H1 (cell line): Measurements from ENCODE around the gene ADM5. TPM values are rescaled to one million over a fixed set of nuclear protein-coding genes. Genes with fewer than 3 reads are reported as not detected.

Source experiments
- CTCF ChIA-PET: fragments of 300-600 bp; sonication (Branson Sonifier 250); formaldehyde crosslinking; loops from one replicate; lab custom pipeline; 2021; ENCODE audit not compliant: partially characterized antibody; lab: Charles Lee
- POLR2A ChIA-PET: fragments of 300-600 bp; sonication (Branson Sonifier 250); formaldehyde crosslinking; loops from one replicate; lab custom pipeline; 2021; ENCODE audit warnings: inconsistent platforms; ENCODE audit not compliant: partially characterized antibody; lab: Charles Lee
- DNase-seq, 2 experiments: peaks; one replicate each; pipeline versions ENCODE4 v3.0.0 to v3.0.0-alpha.2; 2010 to 2022; ENCODE audit warnings: low spot score in 2 of 2, low read depth in 1 of 2, mixed read lengths in 1 of 2
- FAIRE-seq: peaks from 2 replicates; lab custom pipeline; 2011; peaks lifted over from hg19 to GRCh38; lab: Jason Lieb, UNC
- H2AFZ ChIP-seq: 2 replicates; pipeline ENCODE4 v1.8.1; 2012; ENCODE audit warnings: low read length, inconsistent platforms
- H2AK5ac ChIP-seq: 2 replicates; pipeline ENCODE4 v1.6.1; 2013; ENCODE audit warnings: low read depth, low read length
- H2BK120ac ChIP-seq: replicated peaks from 2 replicates; pipeline ENCODE3; 2013; ENCODE audit warnings: low read depth, low read length, inconsistent platforms
- H2BK12ac ChIP-seq: 2 replicates; pipeline ENCODE4 v1.6.1; 2013; ENCODE audit warnings: low read depth, low read length
- H2BK15ac ChIP-seq: 2 replicates; pipeline ENCODE4 v1.6.1; 2013; ENCODE audit warnings: low read length
- H2BK20ac ChIP-seq: 2 replicates; pipeline ENCODE4 v1.6.1; 2013; ENCODE audit warnings: low read length
- H2BK5ac ChIP-seq: 2 replicates; pipeline ENCODE4 v1.6.1; 2013; ENCODE audit warnings: low read depth, low read length
- H3K14ac ChIP-seq: 2 replicates; pipeline ENCODE4 v1.6.1; 2013; ENCODE audit warnings: inconsistent platforms; ENCODE audit not compliant: insufficient read length
- H3K18ac ChIP-seq: 2 replicates; pipeline ENCODE4 v1.6.1; 2013; ENCODE audit warnings: low read length; ENCODE audit errors: extremely low read depth
- H3K23ac ChIP-seq: 2 replicates; pipeline ENCODE4 v1.6.1; 2013; ENCODE audit warnings: inconsistent platforms; ENCODE audit not compliant: insufficient read length
- H3K23me2 ChIP-seq: 2 replicates; pipeline ENCODE4 v1.6.1; 2013; ENCODE audit warnings: low read depth, low read length
- H3K27ac ChIP-seq: 2 replicates; pipeline ENCODE4 v1.6.1; 2011; ENCODE audit warnings: low read depth, low read length, inconsistent platforms
- H3K27me3 ChIP-seq, 4 experiments: replicated peaks in 1 of 4; 1 replicate in 1 of 4; 2 replicates in 3 of 4; pipeline versions ENCODE4 v1.6.1 to v1.8.1; 2011 to 2013; ENCODE audit warnings: low read length in 3 of 4, mild to moderate bottlenecking in 3 of 4, inconsistent platforms in 2 of 4, mixed read lengths in 2 of 4, moderate library complexity in 1 of 4; ENCODE audit not compliant: control insufficient read depth in 3 of 4, insufficient read depth in 3 of 4; ENCODE audit errors: extremely low read depth in 1 of 4
- H3K36me3 ChIP-seq, 4 experiments: 2 replicates each; pipeline versions ENCODE4 v1.6.1 to v1.8.1; 2011 to 2013; ENCODE audit warnings: mild to moderate bottlenecking in 4 of 4, low read length in 3 of 4, moderate library complexity in 2 of 4, control low read depth in 1 of 4, inconsistent platforms in 1 of 4; ENCODE audit not compliant: insufficient read depth in 4 of 4, control insufficient read depth in 2 of 4
- H3K4ac ChIP-seq: replicated peaks from 2 replicates; pipeline ENCODE3; 2013; ENCODE audit warnings: low read length, low read depth, mixed read lengths, inconsistent platforms; ENCODE audit not compliant: insufficient read length
- H3K4me1 ChIP-seq, 4 experiments: replicated peaks in 1 of 4; 1 replicate in 1 of 4; 2 replicates in 3 of 4; pipeline versions ENCODE4 v1.6.1 to v1.8.1; 2011 to 2013; ENCODE audit warnings: low read length in 3 of 4, inconsistent platforms in 2 of 4, mixed read lengths in 1 of 4; ENCODE audit not compliant: insufficient read depth in 4 of 4, control insufficient read depth in 3 of 4
- H3K4me2 ChIP-seq, 2 experiments: 2 replicates each; pipeline versions ENCODE4 v1.6.1 to v1.8.1; 2011 to 2013; ENCODE audit warnings: low read depth in 2 of 2, low read length in 2 of 2, control low read depth in 1 of 2, inconsistent platforms in 1 of 2, mild to moderate bottlenecking in 1 of 2; ENCODE audit not compliant: insufficient read depth in 1 of 2
- H3K4me3 ChIP-seq, 4 experiments: fragments of 200-600, 300-600 bp in 1 of 4; sonication (generic), shearing (Covaris generic), sonication (Bioruptor Twin) in 1 of 4; 2 replicates each; pipeline versions ENCODE4 v1.5.1 to v1.8.1; 2011 to 2016; ENCODE audit warnings: low read length in 4 of 4, low read depth in 3 of 4, control low read depth in 2 of 4, inconsistent platforms in 2 of 4, mild to moderate bottlenecking in 2 of 4, mixed read lengths in 1 of 4, moderate library complexity in 1 of 4; ENCODE audit not compliant: insufficient read depth in 2 of 4; ENCODE audit errors: extremely low read depth in 1 of 4
- H3K56ac ChIP-seq: replicated peaks from 2 replicates; pipeline ENCODE3; 2013; ENCODE audit warnings: low read depth, mild to moderate bottlenecking, mixed read lengths, low read length, inconsistent platforms; ENCODE audit not compliant: insufficient read length
- H3K79me1 ChIP-seq: 2 replicates; pipeline ENCODE4 v1.6.1; 2013; ENCODE audit warnings: low read depth, low read length, control low read depth
- H3K79me2 ChIP-seq, 2 experiments: 2 replicates each; pipeline versions ENCODE4 v1.6.1 to v1.8.1; 2012 to 2013; ENCODE audit warnings: low read length in 2 of 2, mild to moderate bottlenecking in 2 of 2, inconsistent platforms in 1 of 2; ENCODE audit not compliant: insufficient read depth in 2 of 2, control insufficient read depth in 1 of 2
- H3K9ac ChIP-seq, 4 experiments: replicated peaks in 1 of 4; 1 replicate in 1 of 4; 2 replicates in 3 of 4; pipeline versions ENCODE4 v1.6.1 to v1.8.1; 2011 to 2013; ENCODE audit warnings: low read depth in 3 of 4, low read length in 3 of 4, control low read depth in 2 of 4, mild to moderate bottlenecking in 2 of 4, moderate library complexity in 2 of 4, inconsistent platforms in 1 of 4; ENCODE audit errors: extremely low read depth in 1 of 4
- H3K9me3 ChIP-seq, 2 experiments: 2 replicates each; pipeline versions ENCODE4 v1.6.1 to v1.8.1; 2012 to 2013; ENCODE audit warnings: mild to moderate bottlenecking in 2 of 2, moderate library complexity in 2 of 2, control low read depth in 1 of 2, inconsistent platforms in 1 of 2, low read depth in 1 of 2, low read length in 1 of 2, mixed read lengths in 1 of 2; ENCODE audit not compliant: insufficient read depth in 2 of 2
- H4K20me1 ChIP-seq, 2 experiments: replicated peaks in 1 of 2; 2 replicates each; pipeline versions ENCODE3 to v1.8.1; 2011 to 2013; ENCODE audit warnings: inconsistent platforms in 2 of 2, low read length in 2 of 2, mild to moderate bottlenecking in 1 of 2; ENCODE audit not compliant: insufficient read depth in 2 of 2, control insufficient read depth in 1 of 2
- H4K5ac ChIP-seq: 2 replicates; pipeline ENCODE4 v1.6.1; 2013; ENCODE audit warnings: low read length, low read depth, mixed read lengths, inconsistent platforms; ENCODE audit not compliant: insufficient read length
- H4K8ac ChIP-seq: 2 replicates; pipeline ENCODE4 v1.8.0; 2013; ENCODE audit warnings: mild to moderate bottlenecking, moderate library complexity, low read length, inconsistent platforms; ENCODE audit not compliant: insufficient read depth; ENCODE audit errors: extremely low read depth
- H4K91ac ChIP-seq: replicated peaks from 2 replicates; pipeline ENCODE3; 2013; ENCODE audit warnings: low read length, mixed read lengths, inconsistent platforms; ENCODE audit not compliant: insufficient read length
- CBX8 ChIP-seq: fragments of 300-800, 300-1000 bp; sonication (generic); IDR thresholded peaks from 2 replicates; pipeline ENCODE4 v1.7.1; 2016; ENCODE audit warnings: low read depth, low read length, borderline replicate concordance
- GTF2F1 ChIP-seq: IDR thresholded peaks from 2 replicates; pipeline ENCODE4 v1.6.1; 2012; ENCODE audit warnings: low read depth, low read length, improper control_type of control experiment, borderline replicate concordance
- HDAC2 ChIP-seq, 2 experiments: fragments of 300-600 bp in 1 of 2; sonication (generic) in 1 of 2; IDR thresholded peaks; 2 replicates each; pipeline ENCODE4 v1.6.1; 2011 to 2012; ENCODE audit warnings: low read depth in 2 of 2, low read length in 2 of 2, mild to moderate bottlenecking in 2 of 2, moderate library complexity in 2 of 2, borderline replicate concordance in 1 of 2, inconsistent platforms in 1 of 2
- JUND ChIP-seq: IDR thresholded peaks from 2 replicates; pipeline ENCODE4 v1.6.1; 2011; ENCODE audit warnings: mild to moderate bottlenecking, improper control_type of control experiment, low read length
- NRF1 ChIP-seq: IDR thresholded peaks from 2 replicates; pipeline ENCODE4 v1.6.1; 2011; ENCODE audit warnings: mild to moderate bottlenecking, low read depth, low read length, improper control_type of control experiment
- PHF8 ChIP-seq: fragments of 200-600 bp; sonication (generic); conservative IDR thresholded peaks from 2 replicates; pipeline ENCODE4 v1.7.1; 2012; ENCODE audit warnings: low read depth, mild to moderate bottlenecking, inconsistent platforms, low read length, moderate library complexity
- ZNF274 ChIP-seq: IDR thresholded peaks from 2 replicates; pipeline ENCODE4 v1.7.0; 2012; ENCODE audit warnings: low read length, borderline replicate concordance; ENCODE audit errors: extremely low read depth
- whole genome bisulfite sequencing, 2 experiments: shearing (Covaris generic) in 1 of 2; methylation state at CpG; one replicate each; pipeline versions ENCODE4 v1.1.6 to v1.1.7; 2013 to 2015; ENCODE audit warnings: low lambda C conversion rate in 2 of 2, mixed read lengths in 2 of 2, inconsistent platforms in 1 of 2, low coverage in 1 of 2, missing lambda C conversion rate in 1 of 2; ENCODE audit not compliant: insufficient replicate concordance in 2 of 2, insufficient coverage in 1 of 2, insufficient read length in 1 of 2; ENCODE audit errors: extremely low coverage in 1 of 2, missing lambda C conversion rate in 1 of 2; 5-methylcytosine and 5-hydroxymethylcytosine counted together
- polyA plus RNA-seq, 7 experiments: library from polyadenylated mRNA; depleted of rRNA in 3 of 7; stranded (reverse) in 5 of 7; unstranded in 2 of 7; fragments of >200 nt in 5 of 7; fragments of 200-250 nt in 2 of 7; gene quantifications; 1 replicate in 5 of 7; 2 replicates in 1 of 7; 4 replicates in 1 of 7; pipeline versions ENCODE4 v1.2.1 to v1.2.3, GENCODE V29; 2011 to 2013; ENCODE audit warnings: missing spikeins in 2 of 7, mixed read lengths in 2 of 7
- total RNA-seq: library from RNA; stranded (reverse); fragmentation: NEBNext Ultra II Directional; extraction: Animal tissue kit (Norgen Biotek cat#: 25700); gene quantifications from 2 replicates; pipeline ENCODE4 v1.2.1, GENCODE V29; 2021

ADM5 gene
- total and polyA plus RNA-seq, 2 of the 8 experiments (the other 6 are each of a cell fraction or from before 2014, with no cell fraction given), result 2.5 to 2.6 TPM

DNA sequence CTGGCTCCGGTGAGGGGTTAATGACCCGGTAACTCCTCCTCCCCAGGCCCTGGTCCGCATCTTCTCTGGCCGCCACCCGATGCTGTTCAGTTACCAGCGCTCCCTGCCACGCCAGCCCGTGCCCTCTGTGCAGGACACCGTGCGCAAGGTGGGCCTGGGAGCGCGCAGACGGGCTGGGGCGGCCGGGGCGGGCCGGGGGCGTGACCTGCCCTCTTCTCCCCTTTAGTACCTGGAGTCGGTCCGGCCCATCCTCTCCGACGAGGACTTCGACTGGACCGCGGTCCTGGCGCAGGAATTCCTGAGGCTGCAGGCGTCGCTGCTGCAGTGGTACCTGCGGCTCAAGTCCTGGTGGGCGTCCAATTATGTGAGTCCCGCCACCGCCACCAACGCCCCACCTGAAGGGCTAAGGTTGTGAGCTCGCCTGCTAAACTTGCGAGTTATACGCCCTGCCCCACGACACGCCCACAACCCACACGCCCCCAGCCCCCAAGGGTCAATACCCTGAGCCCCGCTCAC is 11.9 kb downstream of the ADM5 start:
- no peak overlapping the region for H3K23ac ChIP-seq
- H2AK5ac ChIP-seq, result no peak overlapping the region
- no peak overlapping the region for H3K14ac ChIP-seq
- no peaks in the 10 kb centered on the region; a peak in 1 of 4 replicates for H3K79me2 ChIP-seq
- no peak overlapping the region for H3K18ac ChIP-seq
- H3K56ac ChIP-seq, result no peak overlapping the region
- H3K23me2 ChIP-seq, result no peaks in the 10 kb centered on the region
- H2BK12ac ChIP-seq, result no peak overlapping the region
- H3K4me3 ChIP-seq, result no peak overlapping the region
- no peak overlapping the region for H4K91ac ChIP-seq
- H3K79me1 ChIP-seq, result no peaks in the 10 kb centered on the region
- H3K9me3 ChIP-seq, result no peaks in the 10 kb centered on the region
- peaks cover 0 to 1% of the 10 kb centered on the region in 2 experiments for H4K20me1 ChIP-seq
- no peak for TF ChIP-seq ZNF274
- no peak for TF ChIP-seq CBX8
- no peak for TF ChIP-seq NRF1
- TF ChIP-seq PHF8, result no peak
- no peak for TF ChIP-seq JUND
- TF ChIP-seq GTF2F1, result no peak
- TF ChIP-seq HDAC2 (IDR thresholded peaks at IDR 0.05; ENCODE audit: borderline replicate concordance in 1 of 2, low read depth in 2 of 2, low read length in 2 of 2), result no peak
- peaks cover 13 to 29% (median 23%) of the 10 kb centered on the region in 4 experiments for H3K36me3 ChIP-seq
- no peak overlapping the region for H2BK5ac ChIP-seq
- WGBS, 2 experiments, result 94% methylated on average over 35 of the region's 40 CpGs; no CpG with 5 or more reads in 1 of the 2 experiments
- H2AFZ ChIP-seq, result no peak overlapping the region
- H4K8ac ChIP-seq, result no peak overlapping the region
- ChIA-PET POLR2A (interaction anchor here (0.5 to 1.9 kb wide), 3 partner anchors 11 to 127 kb away, joined by 3 to 8 read pairs (median 4); partner anchors contain the start of gene CPT1C), CTCF (no interaction called here)
- H3K4me1 ChIP-seq, result no peaks in the 10 kb centered on the region
- H2BK120ac ChIP-seq, result no peak overlapping the region
- DNase-seq (no peak), FAIRE-seq (no peak)
- no peak overlapping the region for H3K27ac ChIP-seq
- H2BK20ac ChIP-seq, result no peak overlapping the region
- H2BK15ac ChIP-seq, result no peak overlapping the region
- H3K4me2 ChIP-seq, result no peak overlapping the region
- H4K5ac ChIP-seq, result no peak overlapping the region
- no peaks in the 10 kb centered on the region for H3K27me3 ChIP-seq
- no peak overlapping the region for H3K4ac ChIP-seq
- no peak overlapping the region for H3K9ac ChIP-seq
